ENCODE measurements around the gene NAV2.
A peak's percentile ranks its signal among the peaks of the same experiment; 100 is the strongest.

The NAV2 gene

GRCh38 chr11:19812096-19812495, 99.5 kb downstream of the NAV2 start:
- no peak for TF ChIP-seq CTCF (conservative IDR thresholded peaks at IDR 0.05; ENCODE audit: low read depth, low read length)

GRCh38 chr11:19812710-19813109, 100.1 kb downstream of the NAV2 start:
- no peak for TF ChIP-seq CTCF (conservative IDR thresholded peaks at IDR 0.05; ENCODE audit: low read depth, low read length)
- no peak overlapping the region for H3K4me3 ChIP-seq (ENCODE audit: low read depth, low read length)
- no peak for DNase-seq (ENCODE audit: low read depth)

More at GRCh38 chr11:19812096-19812495, 99.5 kb downstream of the NAV2 start:
- DNase-seq (ENCODE audit: low read depth), result no peak
- no peak overlapping the region for H3K4me3 ChIP-seq (ENCODE audit: low read depth, low read length)

- TF ChIP-seq CTCF (conservative IDR thresholded peaks at IDR 0.05; ENCODE audit: low read depth, low read length), result no peak
- DNase-seq (ENCODE audit: low read depth), result no peak
- no peak overlapping the region for H3K4me3 ChIP-seq (ENCODE audit: low read depth, low read length)
These were observed 100.7 kb downstream of the NAV2 start for GRCh38 chr11:19813158-19813879.

- peak; percentile 43 for TF ChIP-seq CTCF (conservative IDR thresholded peaks at IDR 0.05; ENCODE audit: low read depth, low read length)
- no peak overlapping the region for H3K4me3 ChIP-seq (ENCODE audit: low read depth, low read length)
- no peak for DNase-seq (ENCODE audit: low read depth)
These were observed 101.8 kb downstream of the NAV2 start for GRCh38 chr11:19814421-19814820.

- no peak for DNase-seq (ENCODE audit: low read depth)
- TF ChIP-seq CTCF (conservative IDR thresholded peaks at IDR 0.05; ENCODE audit: low read depth, low read length), result no peak
- no peak overlapping the region for H3K4me3 ChIP-seq (ENCODE audit: low read depth, low read length)
These were observed 103.4 kb downstream of the NAV2 start for GRCh38 chr11:19816040-19816439.

- no peak for DNase-seq (ENCODE audit: low read depth)
- no peak overlapping the region for H3K4me3 ChIP-seq (ENCODE audit: low read depth, low read length)
- TF ChIP-seq CTCF (conservative IDR thresholded peaks at IDR 0.05; ENCODE audit: low read depth, low read length), result no peak
These were observed 104.2 kb downstream of the NAV2 start for GRCh38 chr11:19816817-19817216.

- no peak for DNase-seq (ENCODE audit: low read depth)
These were observed 104.7 kb downstream of the NAV2 start for GRCh38 chr11:19817265-19817851.

More at GRCh38 chr11:19817265-19817851, 104.7 kb downstream of the NAV2 start:
- no peak overlapping the region for H3K4me3 ChIP-seq (ENCODE audit: low read depth, low read length)
- no peak for TF ChIP-seq CTCF (conservative IDR thresholded peaks at IDR 0.05; ENCODE audit: low read depth, low read length)
